ENCODE results near the gene USP5.
"Not testable (repeated sequence)": the region's sequence is repeated elsewhere in the genome, so short reads cannot be mapped to it uniquely, and the experiment has no call there.

Gene USP5

GRCh38 chr12:6867413-6868210 lies 15.7 kb downstream of the USP5 start, which contains the start of gene TPI1:
TPI1 (plus strand) TSS chr12:6867531; CDS start chr12:6867567, 36 bp downstream.
- Histone ChIP-seq H3K36me3 (ENCODE audit: control insufficient read depth, insufficient read depth, low read length) (peaks cover 62% of the 10 kb centered on the region), H3K27ac (ENCODE audit: low read depth, low read length) (peak within 1 kb of the TSS; percentile 98), H3K9me3 (ENCODE audit: control insufficient read depth, insufficient read depth, low read depth, low read length) (no peaks in the 10 kb centered on the region), H3K27me3 (ENCODE audit: control insufficient read depth, insufficient read depth, low read length) (no peaks in the 10 kb centered on the region), H3K9ac (ENCODE audit: low read length) (peak within 1 kb of the TSS; percentile 98), H3K4me1 (ENCODE audit: control insufficient read depth, insufficient read depth, low read length) (peaks cover 48% of the 10 kb centered on the region), H3K4me3 (ENCODE audit: low read depth, low read length) (peak within 1 kb of the TSS; percentile 91)

GRCh38 chr12:6868211-6869048 lies 16.5 kb downstream of the USP5 start:
- peak overlapping the region; percentile 98 for H3K9ac ChIP-seq (ENCODE audit: low read length)
- peak overlapping the region; percentile 98; the same call in 1 of the 2 replicates for H3K27ac ChIP-seq (ENCODE audit: low read depth, low read length)
- H3K27me3 ChIP-seq (ENCODE audit: control insufficient read depth, insufficient read depth, low read length): no peaks in the 10 kb centered on the region
- H3K9me3 ChIP-seq (ENCODE audit: control insufficient read depth, insufficient read depth, low read depth, low read length): no peaks in the 10 kb centered on the region
- H3K4me1 ChIP-seq (ENCODE audit: control insufficient read depth, insufficient read depth, low read length): peaks cover 48% of the 10 kb centered on the region
- H3K4me3 ChIP-seq (ENCODE audit: low read depth, low read length): peak overlapping the region; percentile 91
- peaks cover 54% of the 10 kb centered on the region for H3K36me3 ChIP-seq (ENCODE audit: control insufficient read depth, insufficient read depth, low read length)

- Histone ChIP-seq H3K27ac (ENCODE audit: low read depth, low read length) (no peak overlapping the region), H3K9ac (ENCODE audit: low read length) (peak overlapping the region; percentile 98)
These were observed 17.4 kb downstream of the USP5 start for GRCh38 chr12:6869049-6870021.

GRCh38 chr12:6870304-6870703 lies 18.4 kb downstream of the USP5 start:
- H3K9me3 ChIP-seq (ENCODE audit: control insufficient read depth, insufficient read depth, low read depth, low read length); H3K27ac ChIP-seq (ENCODE audit: low read depth, low read length); H3K4me3 ChIP-seq (ENCODE audit: low read depth, low read length); H3K27me3 ChIP-seq (ENCODE audit: control insufficient read depth, insufficient read depth, low read length); H3K9ac ChIP-seq (ENCODE audit: low read length): not testable (repeated sequence)
- Histone ChIP-seq H3K4me1 (ENCODE audit: control insufficient read depth, insufficient read depth, low read length) (peaks cover 48% of the 10 kb centered on the region), H3K36me3 (ENCODE audit: control insufficient read depth, insufficient read depth, low read length) (peaks cover 35% of the 10 kb centered on the region)

More at GRCh38 chr12:6869049-6870021, 17.4 kb downstream of the USP5 start:
- H3K9me3 ChIP-seq (ENCODE audit: control insufficient read depth, insufficient read depth, low read depth, low read length): no peaks in the 10 kb centered on the region
- H3K27me3 ChIP-seq (ENCODE audit: control insufficient read depth, insufficient read depth, low read length): no peaks in the 10 kb centered on the region
- peaks cover 48% of the 10 kb centered on the region for H3K4me1 ChIP-seq (ENCODE audit: control insufficient read depth, insufficient read depth, low read length)
- peaks cover 45% of the 10 kb centered on the region for H3K36me3 ChIP-seq (ENCODE audit: control insufficient read depth, insufficient read depth, low read length)
- peak overlapping the region; percentile 91 for H3K4me3 ChIP-seq (ENCODE audit: low read depth, low read length)

GRCh38 chr12:6871052-6871957 lies 19.4 kb downstream of the USP5 start:
- no peak overlapping the region for H3K27ac ChIP-seq (ENCODE audit: low read depth, low read length)
- H3K4me1 ChIP-seq (ENCODE audit: control insufficient read depth, insufficient read depth, low read length): peaks cover 40% of the 10 kb centered on the region
- H3K9me3 ChIP-seq (ENCODE audit: control insufficient read depth, insufficient read depth, low read depth, low read length): no peaks in the 10 kb centered on the region
- peak overlapping the region; percentile 98 for H3K4me3 ChIP-seq (ENCODE audit: low read depth, low read length)
- H3K36me3 ChIP-seq (ENCODE audit: control insufficient read depth, insufficient read depth, low read length): peaks cover 33% of the 10 kb centered on the region
- H3K27me3 ChIP-seq (ENCODE audit: control insufficient read depth, insufficient read depth, low read length): no peaks in the 10 kb centered on the region
- peak overlapping the region; percentile 93 for H3K9ac ChIP-seq (ENCODE audit: low read length)

GRCh38 chr12:6872073-6873048 lies 20.4 kb downstream of the USP5 start:
- Histone ChIP-seq H3K27ac (ENCODE audit: low read depth, low read length) (peak overlapping the region; percentile 68; the same call in 1 of the 2 replicates), H3K27me3 (ENCODE audit: control insufficient read depth, insufficient read depth, low read length) (no peaks in the 10 kb centered on the region), H3K9me3 (ENCODE audit: control insufficient read depth, insufficient read depth, low read depth, low read length) (no peaks in the 10 kb centered on the region), H3K4me3 (ENCODE audit: low read depth, low read length) (peak overlapping the region; percentile 98), H3K4me1 (ENCODE audit: control insufficient read depth, insufficient read depth, low read length) (peaks cover 32% of the 10 kb centered on the region), H3K36me3 (ENCODE audit: control insufficient read depth, insufficient read depth, low read length) (peaks cover 38% of the 10 kb centered on the region), H3K9ac (ENCODE audit: low read length) (peak overlapping the region; percentile 93)

GRCh38 chr12:6873094-6874014 lies 21.4 kb downstream of the USP5 start, which contains the start of gene SPSB2:
SPSB2 (minus strand) TSS chr12:6873303; CDS start chr12:6872901, 402 bp downstream.
- Histone ChIP-seq H3K27me3 (ENCODE audit: control insufficient read depth, insufficient read depth, low read length) (no peaks in the 10 kb centered on the region), H3K36me3 (ENCODE audit: control insufficient read depth, insufficient read depth, low read length) (peaks cover 39% of the 10 kb centered on the region), H3K4me1 (ENCODE audit: control insufficient read depth, insufficient read depth, low read length) (peaks cover 31% of the 10 kb centered on the region), H3K9me3 (ENCODE audit: control insufficient read depth, insufficient read depth, low read depth, low read length) (no peaks in the 10 kb centered on the region), H3K9ac (ENCODE audit: low read length) (peak within 1 kb of the TSS; percentile 93), H3K27ac (ENCODE audit: low read depth, low read length) (peak within 1 kb of the TSS; percentile 68; the same call in 1 of the 2 replicates), H3K4me3 (ENCODE audit: low read depth, low read length) (peak within 1 kb of the TSS; percentile 98)

- H3K4me1 ChIP-seq (ENCODE audit: control insufficient read depth, insufficient read depth, low read length): peaks cover 25% of the 10 kb centered on the region
- H3K9ac ChIP-seq (ENCODE audit: low read length): peak overlapping the region; percentile 73
- peak overlapping the region; percentile 70 for H3K4me3 ChIP-seq (ENCODE audit: low read depth, low read length)
- H3K27me3 ChIP-seq (ENCODE audit: control insufficient read depth, insufficient read depth, low read length); H3K9me3 ChIP-seq (ENCODE audit: control insufficient read depth, insufficient read depth, low read depth, low read length): not testable (repeated sequence)
- peak overlapping the region; percentile 52; the same call in 1 of the 2 replicates for H3K27ac ChIP-seq (ENCODE audit: low read depth, low read length)
- H3K36me3 ChIP-seq (ENCODE audit: control insufficient read depth, insufficient read depth, low read length): peaks cover 36% of the 10 kb centered on the region
These were observed 22.0 kb downstream of the USP5 start for GRCh38 chr12:6874015-6874368.

Measured in HUES6 (cell line).